Stimulated activated CD8-positive, alpha-beta memory T cell treated with anti-CD3 and anti-CD28 coated beads, Interleukin-15, amount 100 ng/mL, for 4 hours (primary cell): Measurements from ENCODE around the gene CLEC20A.

Experiments
- DNase-seq, 2 donors: peaks; one replicate each; pipeline ENCODE4 v3.0.0-alpha.2; 2020; ENCODE audit warnings: low read depth in 2 of 2

Gene CLEC20A

DNA sequence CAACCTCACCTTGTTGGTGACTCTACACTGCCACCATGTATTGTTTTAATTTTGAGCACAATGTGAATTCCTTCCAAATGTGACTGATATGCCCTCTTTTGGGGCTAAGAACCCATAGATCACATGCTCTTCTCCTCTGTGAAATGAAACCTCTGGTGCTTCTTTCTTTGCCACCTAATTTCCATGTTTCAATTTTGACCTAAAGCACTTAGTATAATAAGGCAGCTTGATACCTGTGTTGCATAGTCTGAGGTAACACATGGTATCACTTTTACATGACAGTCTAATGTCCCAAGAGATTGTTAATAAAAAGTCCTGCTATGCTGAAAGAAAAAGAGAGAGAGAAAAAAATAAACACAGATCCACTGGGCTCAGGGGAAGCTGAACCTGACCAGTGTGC, 24.2 kb downstream of the CLEC20A start:
- DNase-seq = no peak

DNA sequence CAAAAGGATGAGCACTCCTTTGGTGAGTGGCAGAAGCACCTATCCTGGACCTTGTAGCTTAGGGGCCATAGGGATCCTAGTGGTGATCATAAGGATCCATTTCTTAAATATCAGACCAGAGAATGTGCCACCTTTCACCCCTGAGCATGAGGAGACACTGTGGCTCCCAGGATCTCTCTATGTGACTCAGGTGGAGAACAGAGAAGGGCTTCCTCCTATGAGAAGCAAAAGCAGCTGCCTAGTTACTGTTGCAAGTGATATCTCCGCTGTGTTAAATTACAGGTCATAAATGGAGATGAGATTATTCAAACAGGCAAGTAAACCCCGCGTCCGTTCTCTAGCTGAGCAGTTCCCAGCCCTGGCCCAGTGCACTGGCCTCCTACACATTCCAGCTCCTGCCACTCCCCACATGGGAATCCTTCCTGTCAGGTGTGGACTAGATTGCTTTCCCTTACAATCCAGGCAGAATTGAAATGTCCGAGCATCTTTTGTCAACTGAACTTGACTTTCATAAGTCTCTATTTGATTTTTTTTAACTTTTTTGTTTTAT, 26.3 kb downstream of the CLEC20A start:
- no peak for DNase-seq

DNA sequence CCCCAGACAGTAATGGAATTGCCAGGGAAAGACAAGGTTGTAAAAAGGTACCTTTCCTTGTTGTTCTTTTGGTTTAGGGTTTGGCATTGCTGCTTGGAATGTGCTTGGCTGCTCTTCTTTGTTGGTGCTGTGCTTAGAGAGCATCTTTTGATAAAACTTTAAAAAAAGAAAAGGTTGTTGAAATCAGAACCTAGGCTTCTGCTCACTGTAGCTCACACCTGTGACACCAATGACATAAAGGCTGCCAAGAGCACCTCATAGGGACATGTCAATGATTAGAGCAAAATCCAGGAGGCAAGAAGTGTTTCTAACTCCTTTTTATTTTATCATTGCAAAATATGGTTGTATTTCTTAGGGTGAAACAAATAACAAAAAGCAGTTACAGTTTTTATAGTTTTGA, 28.9 kb downstream of the CLEC20A start:
- no peak for DNase-seq

DNA sequence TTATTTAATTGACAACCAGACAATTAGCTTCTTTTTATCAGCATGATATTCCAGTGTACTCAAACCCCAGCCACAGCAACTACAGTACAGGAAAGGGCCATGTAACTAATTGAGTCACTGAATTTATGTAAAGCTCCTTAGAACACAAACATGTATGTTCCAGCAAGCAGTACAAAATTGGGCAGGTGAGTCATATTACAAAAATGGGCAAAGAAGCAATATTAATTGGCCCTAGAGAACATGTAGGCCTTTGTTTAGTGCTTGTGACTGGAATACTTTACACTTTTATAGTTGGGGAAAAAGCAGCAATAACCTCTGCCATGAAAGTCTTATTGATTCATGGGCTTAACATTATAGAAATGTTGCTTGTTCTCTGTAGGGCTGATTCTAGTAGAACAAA, 31.8 kb downstream of the CLEC20A start:
- DNase-seq = no peak

DNA sequence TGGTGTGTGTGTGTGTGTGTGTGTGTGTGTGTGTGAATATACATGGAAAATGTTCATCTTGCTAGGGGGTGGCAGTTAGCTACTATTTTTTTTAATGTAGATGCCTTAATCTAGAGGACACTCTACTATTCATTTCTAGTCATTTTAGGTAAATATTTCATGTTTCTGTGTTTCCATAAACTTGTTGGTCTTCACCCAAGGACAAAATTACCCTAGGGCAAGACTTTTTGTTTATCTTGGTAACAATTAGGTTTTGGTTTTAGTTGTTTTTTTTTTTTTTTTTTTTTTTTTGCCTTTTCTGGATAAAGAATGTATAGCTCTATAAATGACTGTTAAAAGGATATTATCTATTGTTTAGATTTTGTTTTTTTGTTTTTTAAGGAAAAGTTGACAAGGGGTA, 32.2 kb downstream of the CLEC20A start:
- DNase-seq = no peak

DNA sequence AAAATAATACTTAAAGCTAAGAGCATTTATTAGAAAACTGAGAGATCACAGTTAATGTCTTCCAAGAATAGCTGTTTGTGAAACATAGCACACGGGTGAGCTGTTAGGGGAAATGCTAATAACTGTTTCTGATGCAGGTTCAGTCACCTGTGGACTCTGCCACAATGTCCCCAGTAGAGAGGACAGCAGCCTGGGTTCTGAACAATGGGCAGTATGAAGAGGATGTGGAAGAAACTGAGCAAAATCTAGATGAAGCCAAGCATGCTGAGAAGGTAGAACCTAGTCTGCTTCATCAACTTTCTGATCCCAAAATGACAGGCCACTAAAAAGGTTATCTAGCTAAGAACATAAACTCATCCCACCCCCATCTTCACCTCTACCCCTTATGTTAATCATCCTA, 32.6 kb downstream of the CLEC20A start:
- no peak for DNase-seq

DNA sequence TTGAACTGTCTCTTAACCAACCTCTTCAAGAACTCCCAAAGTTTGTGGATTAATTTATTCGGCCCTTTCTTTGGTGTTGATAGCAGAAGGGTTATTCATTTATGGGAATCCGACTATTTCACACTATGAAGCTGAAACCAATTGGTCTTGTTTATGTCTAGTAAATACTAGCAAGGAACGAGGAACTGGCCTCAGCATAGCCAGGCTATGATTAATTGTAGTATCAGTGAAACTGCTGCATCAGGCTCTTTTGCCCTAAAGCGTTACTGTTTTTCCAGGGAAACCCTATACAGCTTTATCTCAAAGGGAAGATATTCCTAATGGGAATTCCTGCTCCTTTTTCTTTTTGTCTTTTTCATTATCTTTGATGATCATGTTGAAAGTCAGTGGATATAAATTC, 35.1 kb downstream of the CLEC20A start:
- DNase-seq = no peak

DNA sequence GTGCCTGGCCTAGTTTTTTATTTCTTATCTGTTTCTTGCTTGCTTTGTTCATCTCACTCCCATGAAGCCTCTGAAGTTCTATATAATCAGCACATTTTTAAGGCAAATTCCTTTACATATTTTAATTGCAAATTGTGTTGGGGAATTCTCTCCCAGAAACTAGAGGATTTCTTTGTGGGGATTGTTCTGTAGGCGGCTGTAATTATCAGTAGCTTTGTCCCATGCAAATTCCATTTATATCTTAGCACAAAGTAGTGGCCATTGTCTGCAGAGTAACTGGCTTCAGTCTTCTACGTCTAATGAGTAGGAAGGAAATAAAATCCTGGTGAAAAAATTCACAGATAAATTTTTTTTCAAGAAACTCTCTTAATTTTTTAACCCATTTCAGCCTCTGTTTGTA, 35.7 kb downstream of the CLEC20A start:
- DNase-seq = no peak

DNA sequence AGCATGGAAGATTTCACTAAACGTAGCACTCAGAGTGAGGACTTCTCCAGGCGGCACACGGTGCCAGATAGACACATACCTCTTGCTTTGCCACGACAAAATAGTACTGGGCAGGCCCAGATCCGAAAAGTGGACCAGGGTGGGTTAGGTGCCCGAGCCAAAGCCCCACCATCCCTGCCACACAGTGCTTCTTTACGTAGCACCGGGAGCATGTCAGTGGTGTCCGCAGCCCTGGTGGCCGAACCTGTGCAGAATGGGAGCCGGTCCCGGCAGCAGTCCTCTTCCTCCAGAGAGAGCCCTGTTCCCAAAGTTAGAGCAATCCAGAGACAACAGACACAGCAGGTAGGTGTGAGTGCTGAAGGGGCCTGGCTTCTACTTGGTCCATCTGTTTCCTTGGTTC, 38.6 kb downstream of the CLEC20A start:
- DNase-seq = no peak

DNA sequence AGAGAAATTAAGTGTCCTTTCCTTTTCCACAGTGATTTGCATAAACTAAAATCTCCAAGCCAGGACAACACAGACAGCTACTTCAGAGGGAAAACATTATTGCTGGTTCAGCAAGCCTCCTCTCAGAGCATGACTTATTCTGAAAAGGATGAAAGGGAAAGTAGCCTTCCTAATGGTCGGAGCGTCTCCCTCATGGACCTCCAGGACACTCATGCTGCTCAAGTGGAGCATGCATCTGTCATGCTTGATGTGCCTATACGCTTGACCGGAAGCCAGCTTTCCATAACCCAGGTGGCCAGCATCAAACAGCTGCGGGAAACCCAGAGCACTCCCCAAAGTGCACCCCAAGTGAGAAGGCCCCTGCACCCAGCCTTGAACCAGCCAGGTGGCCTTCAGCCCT, 39.1 kb downstream of the CLEC20A start:
- no peak for DNase-seq

DNA sequence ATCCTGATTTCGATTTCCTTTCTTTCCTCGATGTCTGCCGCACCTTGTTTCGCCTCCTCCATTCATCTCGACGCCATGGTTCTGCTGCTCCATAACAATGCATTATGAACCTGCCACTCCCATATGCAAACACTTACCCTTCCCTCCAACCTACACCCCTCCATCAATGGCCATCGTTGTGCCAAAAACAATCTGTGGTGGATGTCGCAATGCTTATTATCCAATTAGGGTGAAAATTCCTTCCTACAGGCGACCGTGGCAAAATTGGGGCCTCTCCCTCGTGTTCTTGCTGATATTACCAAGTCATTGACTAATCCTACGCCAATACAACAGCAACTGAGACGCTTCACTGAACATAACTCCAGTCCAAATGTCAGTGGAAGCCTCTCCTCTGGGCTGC, 40.3 kb downstream of the CLEC20A start:
- no peak for DNase-seq

DNA sequence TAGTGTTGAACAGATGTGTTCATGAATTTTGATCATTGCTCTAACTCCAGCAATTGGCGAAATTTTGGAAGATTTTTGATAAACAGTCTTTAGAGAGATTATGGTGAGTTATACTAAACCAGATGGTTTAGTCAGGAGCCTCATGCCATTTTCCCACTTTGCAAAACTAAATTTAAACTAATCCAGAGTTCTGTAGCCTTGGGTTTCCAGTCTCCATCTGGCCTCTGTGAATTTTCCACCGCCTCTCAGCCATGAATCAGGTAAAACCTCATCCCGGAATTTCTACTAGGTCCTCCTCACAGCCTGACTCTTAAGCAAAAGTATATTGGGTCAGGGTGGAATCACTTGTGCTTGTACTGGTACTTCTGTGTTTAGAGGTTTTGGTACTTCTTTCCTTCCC, 44.8 kb downstream of the CLEC20A start:
- no peak for DNase-seq

DNA sequence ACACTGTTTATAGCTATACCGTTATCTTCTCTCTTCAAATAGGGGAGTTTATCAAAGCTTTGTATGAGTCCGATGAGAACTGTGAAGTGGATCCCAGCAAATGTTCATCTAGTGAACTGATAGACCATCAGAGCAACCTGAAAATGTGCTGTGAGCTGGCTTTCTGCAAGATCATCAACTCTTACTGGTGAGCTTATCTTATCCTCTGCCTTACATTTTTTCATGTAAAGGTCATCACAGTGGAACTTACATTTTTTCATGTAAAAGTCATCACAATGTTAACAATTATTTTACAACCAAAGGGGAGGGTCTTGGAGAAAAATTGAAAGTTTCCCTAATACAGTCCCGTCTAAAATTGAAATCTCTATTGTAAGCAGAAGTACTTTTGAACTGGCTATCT, 45.2 kb downstream of the CLEC20A start:
- DNase-seq = no peak

DNA sequence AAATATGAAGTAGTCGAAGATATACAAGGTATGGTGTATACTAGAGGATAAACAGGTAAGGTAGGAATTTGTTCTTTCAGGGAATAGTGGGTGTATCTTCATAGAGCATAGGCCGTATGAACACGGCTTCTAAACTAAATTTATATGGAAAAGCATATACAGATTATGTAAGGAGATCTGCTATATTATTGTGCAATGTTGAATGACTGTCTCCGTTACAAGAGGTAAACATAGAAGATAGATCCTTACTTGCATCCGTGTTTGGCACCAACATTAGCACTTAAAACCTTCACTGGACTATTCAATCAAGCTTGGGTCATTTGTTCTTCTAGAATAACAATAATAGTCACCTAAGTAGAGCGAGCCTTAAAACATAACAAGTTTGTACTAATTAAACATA, 45.9 kb downstream of the CLEC20A start:
- no peak for DNase-seq

DNA sequence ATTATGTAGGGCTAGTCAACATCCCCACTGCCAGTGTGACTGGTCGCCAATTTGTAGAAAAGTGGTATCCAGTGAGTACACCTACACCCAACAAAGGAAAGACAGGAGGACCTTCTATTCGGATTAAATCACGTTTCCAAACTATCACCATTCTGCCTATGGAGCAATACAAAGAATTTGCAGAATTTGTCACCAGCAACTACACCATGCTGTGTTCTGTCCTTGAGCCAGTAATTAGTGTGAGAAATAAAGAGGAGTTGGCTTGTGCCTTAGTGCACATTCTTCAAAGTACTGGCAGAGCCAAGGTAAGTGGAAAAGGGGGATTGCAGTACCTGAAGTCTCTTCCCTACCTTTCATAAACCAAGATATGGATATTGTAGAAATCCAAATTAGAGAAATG, 53.8 kb downstream of the CLEC20A start:
- DNase-seq = no peak

DNA sequence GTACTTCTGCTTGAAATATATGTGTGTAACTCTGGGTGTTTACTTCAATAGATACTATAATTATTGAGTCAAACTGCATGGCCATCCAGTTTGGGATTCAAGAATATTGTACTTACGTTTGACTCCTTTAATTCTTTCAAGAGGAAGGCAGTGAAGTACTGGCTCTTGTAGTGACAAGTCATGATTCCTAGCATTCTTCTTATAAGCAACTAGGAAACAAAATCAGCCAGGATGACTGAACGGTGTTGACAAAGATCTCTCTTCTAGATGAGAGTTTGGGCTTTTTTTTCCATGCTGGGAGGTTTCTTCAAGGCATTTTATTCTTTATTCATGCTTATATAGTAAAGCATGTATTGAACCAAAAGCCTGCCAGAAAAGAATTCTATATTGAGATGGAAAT, 58.3 kb downstream of the CLEC20A start:
- no peak for DNase-seq

DNA sequence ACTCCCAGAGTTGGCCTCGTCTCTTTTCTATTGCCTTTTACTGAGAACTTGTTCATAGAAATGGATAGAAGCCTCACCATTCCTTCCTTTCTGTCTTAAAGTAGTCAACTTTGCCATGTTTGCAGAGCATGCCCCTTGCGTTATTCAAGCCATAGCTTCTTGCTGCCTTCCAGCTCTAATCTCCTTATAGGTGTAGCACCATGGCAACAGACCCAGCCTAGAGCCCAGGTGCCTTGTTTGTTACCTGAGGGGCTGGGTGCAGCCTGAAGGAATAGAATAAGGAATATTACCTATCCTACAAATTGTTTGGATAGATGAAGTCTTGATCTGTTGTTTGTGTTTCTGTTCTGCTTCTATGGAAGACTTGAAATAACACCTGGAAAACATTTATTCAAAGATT, 59.9 kb downstream of the CLEC20A start:
- no peak for DNase-seq

DNA sequence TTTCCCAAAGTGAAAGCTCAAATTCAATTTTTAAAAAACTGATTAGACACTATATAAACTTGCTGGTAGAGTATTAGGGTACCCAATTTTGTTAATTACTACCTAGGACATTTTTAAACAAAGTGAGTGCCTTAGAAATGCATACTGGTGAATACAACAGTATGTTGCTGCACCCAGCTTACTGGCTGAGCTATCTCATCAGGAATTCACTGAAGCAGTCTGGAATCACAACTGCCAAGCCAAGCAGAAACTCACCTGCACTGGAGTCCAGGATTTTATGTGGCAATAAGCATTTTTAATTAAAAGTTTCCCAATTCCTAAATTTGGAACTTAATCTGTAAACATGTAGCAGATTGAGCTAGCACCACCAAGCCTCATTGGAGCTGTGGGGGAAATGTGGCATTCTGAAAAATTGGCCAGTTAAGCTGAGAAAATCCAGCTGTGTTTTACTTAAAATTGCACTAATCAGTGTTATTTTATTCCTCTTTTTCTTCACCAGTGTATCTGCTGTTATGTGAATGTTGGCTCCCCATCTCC, 61.8 kb downstream of the CLEC20A start:
- DNase-seq = no peak

DNA sequence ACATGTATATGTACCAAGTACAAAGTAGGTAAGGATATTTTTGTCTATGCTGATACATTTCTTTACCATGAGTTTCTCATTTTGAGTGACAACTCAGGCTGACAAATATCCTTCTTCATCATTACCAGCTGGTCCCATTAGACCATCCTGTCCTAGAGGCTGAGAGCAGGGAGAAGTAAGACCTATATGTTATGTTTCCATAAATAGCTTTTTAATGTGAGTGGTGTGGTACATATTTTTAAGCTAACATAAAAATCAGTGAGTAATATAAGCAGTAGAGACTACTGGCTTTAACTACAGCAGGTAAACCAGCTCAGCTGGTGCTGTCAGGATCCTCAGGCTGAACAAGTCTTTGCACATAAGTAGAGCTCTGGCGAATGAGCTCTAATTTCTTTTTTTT, 62.4 kb downstream of the CLEC20A start:
- no peak for DNase-seq
